AG10803 (cell line): ENCODE measurements around the gene SREBF1.
A peak's percentile ranks its signal among the peaks of the same experiment; 100 is the strongest.
"Not testable (repeated sequence)": the region's sequence is repeated elsewhere in the genome, so short reads cannot be mapped to it uniquely, and the experiment has no call there.

Experiments used
- DNase-seq: peaks from one replicate; pipeline ENCODE4 v3.0.0; 2010; ENCODE audit warnings: low read depth
- H3K4me3 ChIP-seq: 2 replicates; pipeline ENCODE4 v1.5.1; 2011; ENCODE audit warnings: mild to moderate bottlenecking, low read length, control low read depth
- TF ChIP-seq, protein P1 (sequence below): conservative IDR thresholded peaks from 2 replicates; pipeline ENCODE4 v1.5.1; 2011; ENCODE audit warnings: mild to moderate bottlenecking, low read length, control low read depth, inconsistent platforms

Gene SREBF1

DNA sequence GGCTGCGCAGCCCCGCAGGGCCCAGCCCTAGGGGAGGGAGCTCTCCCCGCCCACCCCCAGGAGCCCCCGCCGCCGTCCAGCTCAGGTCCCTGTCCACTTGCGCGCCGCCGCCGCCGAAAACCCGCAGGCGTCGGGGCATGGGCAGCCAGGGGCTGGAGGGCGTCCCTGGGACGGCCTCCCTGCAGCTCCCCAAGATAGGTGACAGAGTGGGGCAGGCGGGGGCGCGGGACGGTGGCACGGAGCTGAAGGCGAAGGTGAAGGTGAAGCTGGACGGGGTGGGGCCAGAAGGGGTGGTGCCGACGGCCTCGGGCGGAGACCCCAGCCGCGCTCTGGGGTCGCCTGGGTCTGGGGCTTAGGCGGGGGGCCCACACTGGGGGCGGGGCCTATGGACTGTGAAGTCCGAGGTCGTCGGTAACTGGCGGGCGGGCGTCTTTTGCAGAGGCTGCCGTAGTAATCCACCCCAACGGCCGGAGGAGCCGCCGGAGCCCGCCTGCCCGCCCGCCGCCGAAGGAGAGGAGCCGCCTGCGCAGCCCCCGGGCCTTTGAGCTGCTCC, 27.2 kb downstream of the SREBF1 start:
- TF ChIP-seq, protein P1, sequence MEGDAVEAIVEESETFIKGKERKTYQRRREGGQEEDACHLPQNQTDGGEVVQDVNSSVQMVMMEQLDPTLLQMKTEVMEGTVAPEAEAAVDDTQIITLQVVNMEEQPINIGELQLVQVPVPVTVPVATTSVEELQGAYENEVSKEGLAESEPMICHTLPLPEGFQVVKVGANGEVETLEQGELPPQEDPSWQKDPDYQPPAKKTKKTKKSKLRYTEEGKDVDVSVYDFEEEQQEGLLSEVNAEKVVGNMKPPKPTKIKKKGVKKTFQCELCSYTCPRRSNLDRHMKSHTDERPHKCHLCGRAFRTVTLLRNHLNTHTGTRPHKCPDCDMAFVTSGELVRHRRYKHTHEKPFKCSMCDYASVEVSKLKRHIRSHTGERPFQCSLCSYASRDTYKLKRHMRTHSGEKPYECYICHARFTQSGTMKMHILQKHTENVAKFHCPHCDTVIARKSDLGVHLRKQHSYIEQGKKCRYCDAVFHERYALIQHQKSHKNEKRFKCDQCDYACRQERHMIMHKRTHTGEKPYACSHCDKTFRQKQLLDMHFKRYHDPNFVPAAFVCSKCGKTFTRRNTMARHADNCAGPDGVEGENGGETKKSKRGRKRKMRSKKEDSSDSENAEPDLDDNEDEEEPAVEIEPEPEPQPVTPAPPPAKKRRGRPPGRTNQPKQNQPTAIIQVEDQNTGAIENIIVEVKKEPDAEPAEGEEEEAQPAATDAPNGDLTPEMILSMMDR = no peak
- no peak overlapping the region for H3K4me3 ChIP-seq
- no peak for DNase-seq

- DNase-seq = peak; percentile 52
- TF ChIP-seq, protein P1 = no peak
- H3K4me3 ChIP-seq = no peak overlapping the region
These were observed 27.9 kb downstream of the SREBF1 start for GRCh38 chr17:17808706-17809432.

DNA sequence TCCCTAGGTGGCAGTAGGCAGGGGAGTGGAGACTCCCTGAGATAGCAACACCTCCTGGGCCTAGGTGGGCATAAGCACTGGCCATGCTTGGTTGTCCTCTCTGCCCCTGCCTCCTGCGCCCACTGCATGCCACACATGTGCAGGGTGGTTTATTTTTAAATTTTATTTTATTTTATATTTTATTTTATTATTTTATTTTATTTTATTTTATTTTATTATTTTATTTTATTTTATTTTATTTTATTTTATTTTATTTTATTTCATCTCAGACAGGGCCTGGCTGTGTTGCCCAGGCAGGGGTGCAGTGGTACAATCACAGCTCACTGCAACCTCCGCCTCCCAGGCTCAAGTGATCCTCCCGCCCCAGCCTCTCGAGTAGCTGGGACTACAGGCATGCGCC, 28.6 kb downstream of the SREBF1 start:
- not testable (repeated sequence) for DNase-seq, H3K4me3 ChIP-seq

DNA sequence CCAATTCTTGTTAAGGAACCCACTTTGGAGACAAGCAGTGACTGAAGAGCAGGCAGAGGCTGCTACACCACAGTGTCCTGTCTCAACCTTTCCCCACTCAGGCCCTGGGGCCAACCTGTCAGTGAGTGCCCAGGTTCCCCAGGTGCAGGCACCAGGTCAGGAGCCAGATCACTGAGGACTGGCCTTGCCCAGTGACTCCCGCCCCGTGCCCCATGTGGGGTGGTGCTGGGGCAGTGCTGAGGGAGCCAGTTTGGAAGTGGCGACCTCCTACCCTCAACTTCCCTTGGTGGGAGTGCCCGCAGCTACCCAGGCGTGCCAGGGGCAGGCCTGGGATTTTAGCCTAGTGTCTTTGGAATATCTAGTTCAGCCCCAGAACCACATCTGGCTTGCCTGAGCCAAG, 29.3 kb downstream of the SREBF1 start:
- DNase-seq = no peak
- H3K4me3 ChIP-seq = no peak overlapping the region
- TF ChIP-seq, protein P1 = no peak

DNA sequence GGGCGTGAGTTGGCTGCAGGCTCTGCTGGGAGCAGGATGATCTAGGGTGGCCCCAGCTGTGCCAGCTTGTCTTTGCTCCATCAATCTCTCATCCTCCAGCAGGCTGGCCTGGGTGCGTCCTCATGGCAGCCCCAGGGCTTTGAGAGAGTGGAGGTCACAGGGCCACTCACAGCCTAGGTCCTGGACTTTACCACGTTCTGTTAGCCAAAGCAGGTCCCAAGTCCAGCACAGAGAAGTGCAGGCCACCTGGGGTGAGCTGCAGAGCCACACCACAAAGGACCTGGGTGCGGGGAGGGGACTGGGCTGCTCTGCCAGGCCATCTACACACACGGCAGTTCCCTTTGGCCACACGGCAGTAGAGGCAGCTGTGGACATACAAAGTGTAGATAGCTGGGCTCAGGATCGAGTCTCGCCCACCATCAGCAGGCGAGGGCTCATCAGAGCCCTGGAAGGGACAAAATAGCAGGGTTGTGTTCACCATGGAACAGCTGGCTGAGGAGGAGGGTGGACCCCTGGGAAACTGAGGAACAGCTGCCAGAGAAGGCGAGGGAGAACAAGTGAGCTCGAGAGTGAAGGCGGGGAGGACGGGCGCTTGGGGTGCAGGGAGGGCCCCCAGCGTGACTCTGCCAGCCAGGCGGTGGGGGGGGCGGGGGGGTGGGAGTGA, 30.0 kb downstream of the SREBF1 start:
- no peak for DNase-seq
- TF ChIP-seq, protein P1 = no peak
- H3K4me3 ChIP-seq = no peak overlapping the region

DNA sequence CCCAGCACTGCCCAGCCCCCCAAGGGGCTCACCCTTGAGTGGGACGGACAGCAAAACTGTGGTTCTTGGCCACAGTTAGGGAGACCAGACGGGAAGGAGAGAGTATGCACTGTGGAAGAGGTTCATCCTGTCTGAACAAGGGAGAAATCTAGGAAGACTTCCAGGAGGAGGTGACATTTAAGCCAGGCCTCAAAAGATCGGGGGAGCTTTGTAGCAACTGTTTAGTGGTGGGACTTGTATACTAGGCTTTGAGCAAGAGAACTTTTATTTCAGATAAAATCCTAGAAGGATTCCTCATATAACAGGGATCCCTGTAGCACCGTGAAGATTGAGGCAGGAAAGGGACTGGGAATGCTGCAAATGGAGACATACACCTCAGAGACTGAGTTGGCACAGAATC, 30.8 kb downstream of the SREBF1 start:
- TF ChIP-seq, protein P1 = no peak
- no peak overlapping the region for H3K4me3 ChIP-seq
- DNase-seq = no peak

DNA sequence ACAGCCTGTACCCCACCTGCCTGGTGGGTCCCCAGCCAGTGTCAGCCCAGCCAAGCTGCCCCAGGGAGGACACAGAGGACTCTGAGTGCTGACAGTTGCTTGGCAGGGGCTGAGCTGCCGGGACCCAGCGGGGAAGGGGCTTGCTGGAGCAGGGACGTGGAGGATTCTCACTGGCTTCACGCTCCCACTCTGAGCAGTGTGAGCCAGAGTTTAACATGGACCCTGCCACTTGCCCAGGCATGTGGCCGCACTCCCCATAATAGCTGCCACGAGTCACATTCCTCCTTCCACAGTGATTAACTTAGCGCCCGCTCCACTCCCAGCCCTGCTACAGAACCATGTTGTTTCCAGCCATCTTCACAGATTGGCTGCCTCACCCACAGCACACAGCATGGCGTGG, 31.2 kb downstream of the SREBF1 start:
- TF ChIP-seq, protein P1 = no peak
- H3K4me3 ChIP-seq = no peak overlapping the region
- no peak for DNase-seq
